ENCODE results near the gene BRD8.

Gene BRD8

DNA sequence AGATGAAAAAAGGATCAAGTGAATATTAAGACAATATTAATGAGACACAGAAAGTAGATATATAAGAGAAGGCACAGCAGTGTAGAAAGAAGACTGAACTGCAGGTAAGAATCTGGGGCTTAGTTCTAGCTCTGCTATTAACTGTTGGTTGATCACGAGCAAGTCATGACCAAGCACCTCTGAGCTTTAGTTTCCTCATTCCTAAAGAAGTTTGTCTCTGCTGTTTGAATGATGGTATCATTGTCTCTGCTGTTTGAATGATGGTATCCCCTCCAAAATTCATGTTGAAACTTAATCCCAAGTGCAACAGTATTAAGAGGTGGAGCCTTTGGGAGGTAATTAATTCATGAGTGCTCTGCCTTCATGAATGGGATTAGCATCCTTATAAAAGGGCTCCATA is 36.7 kb downstream of the BRD8 start:
- TF ChIP-seq, protein P1, sequence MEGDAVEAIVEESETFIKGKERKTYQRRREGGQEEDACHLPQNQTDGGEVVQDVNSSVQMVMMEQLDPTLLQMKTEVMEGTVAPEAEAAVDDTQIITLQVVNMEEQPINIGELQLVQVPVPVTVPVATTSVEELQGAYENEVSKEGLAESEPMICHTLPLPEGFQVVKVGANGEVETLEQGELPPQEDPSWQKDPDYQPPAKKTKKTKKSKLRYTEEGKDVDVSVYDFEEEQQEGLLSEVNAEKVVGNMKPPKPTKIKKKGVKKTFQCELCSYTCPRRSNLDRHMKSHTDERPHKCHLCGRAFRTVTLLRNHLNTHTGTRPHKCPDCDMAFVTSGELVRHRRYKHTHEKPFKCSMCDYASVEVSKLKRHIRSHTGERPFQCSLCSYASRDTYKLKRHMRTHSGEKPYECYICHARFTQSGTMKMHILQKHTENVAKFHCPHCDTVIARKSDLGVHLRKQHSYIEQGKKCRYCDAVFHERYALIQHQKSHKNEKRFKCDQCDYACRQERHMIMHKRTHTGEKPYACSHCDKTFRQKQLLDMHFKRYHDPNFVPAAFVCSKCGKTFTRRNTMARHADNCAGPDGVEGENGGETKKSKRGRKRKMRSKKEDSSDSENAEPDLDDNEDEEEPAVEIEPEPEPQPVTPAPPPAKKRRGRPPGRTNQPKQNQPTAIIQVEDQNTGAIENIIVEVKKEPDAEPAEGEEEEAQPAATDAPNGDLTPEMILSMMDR (IDR thresholded peaks at IDR 0.05; ENCODE audit: low read depth, low read length, missing control alignments), result no peak
- no peak for DNase-seq (ENCODE audit: extremely low read depth, low read depth)

DNA sequence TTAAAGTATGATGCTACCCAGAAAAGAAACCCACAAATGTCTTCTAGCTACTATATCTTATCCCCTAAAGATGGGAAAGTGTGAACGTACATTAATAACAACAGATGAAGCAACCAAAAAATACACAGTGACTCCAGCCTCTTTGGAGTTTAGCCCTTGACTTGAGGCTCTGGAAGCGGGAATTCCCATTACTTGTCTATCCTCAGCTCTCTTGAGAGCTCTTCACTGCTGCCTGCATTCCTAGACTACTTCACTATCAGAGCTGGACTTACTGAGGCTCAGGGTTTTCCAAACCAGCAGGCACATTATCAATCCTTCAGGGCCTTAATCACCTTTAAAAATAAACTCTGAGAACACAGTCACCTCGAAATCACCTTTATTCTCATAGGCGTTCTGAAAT is 38.2 kb downstream of the BRD8 start:
- TF ChIP-seq, protein P1 (IDR thresholded peaks at IDR 0.05; ENCODE audit: low read depth, low read length, missing control alignments), result no peak

More for the DNA sequence above, 36.7 kb downstream of the BRD8 start:
- H3K4me3 ChIP-seq (replicated peaks; ENCODE audit: low read depth, low read length), result no peak overlapping the region

DNA sequence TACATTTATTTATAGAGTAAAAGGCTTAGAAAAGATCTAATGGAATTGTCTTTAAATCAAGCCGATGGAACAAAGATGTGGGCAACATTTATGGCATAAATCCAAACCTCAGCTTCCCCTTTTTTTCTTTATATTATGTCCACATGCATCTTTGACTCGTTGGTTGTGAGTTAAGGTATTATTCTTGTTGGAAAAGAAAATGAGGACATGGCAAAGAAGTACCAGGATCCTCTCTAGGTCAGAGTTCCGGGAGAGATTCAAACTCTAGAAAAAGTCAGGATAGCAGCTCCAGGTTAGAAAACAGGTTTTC is 38.7 kb downstream of the BRD8 start:
- no peak for DNase-seq (ENCODE audit: extremely low read depth, low read depth)
- TF ChIP-seq, protein P1 (IDR thresholded peaks at IDR 0.05; ENCODE audit: low read depth, low read length, missing control alignments), result no peak
- H3K4me3 ChIP-seq (replicated peaks; ENCODE audit: low read depth, low read length), result no peak overlapping the region

More for the DNA sequence above, 38.2 kb downstream of the BRD8 start:
- no peak for DNase-seq (ENCODE audit: extremely low read depth, low read depth)
- no peak overlapping the region for H3K4me3 ChIP-seq (replicated peaks; ENCODE audit: low read depth, low read length)

DNA sequence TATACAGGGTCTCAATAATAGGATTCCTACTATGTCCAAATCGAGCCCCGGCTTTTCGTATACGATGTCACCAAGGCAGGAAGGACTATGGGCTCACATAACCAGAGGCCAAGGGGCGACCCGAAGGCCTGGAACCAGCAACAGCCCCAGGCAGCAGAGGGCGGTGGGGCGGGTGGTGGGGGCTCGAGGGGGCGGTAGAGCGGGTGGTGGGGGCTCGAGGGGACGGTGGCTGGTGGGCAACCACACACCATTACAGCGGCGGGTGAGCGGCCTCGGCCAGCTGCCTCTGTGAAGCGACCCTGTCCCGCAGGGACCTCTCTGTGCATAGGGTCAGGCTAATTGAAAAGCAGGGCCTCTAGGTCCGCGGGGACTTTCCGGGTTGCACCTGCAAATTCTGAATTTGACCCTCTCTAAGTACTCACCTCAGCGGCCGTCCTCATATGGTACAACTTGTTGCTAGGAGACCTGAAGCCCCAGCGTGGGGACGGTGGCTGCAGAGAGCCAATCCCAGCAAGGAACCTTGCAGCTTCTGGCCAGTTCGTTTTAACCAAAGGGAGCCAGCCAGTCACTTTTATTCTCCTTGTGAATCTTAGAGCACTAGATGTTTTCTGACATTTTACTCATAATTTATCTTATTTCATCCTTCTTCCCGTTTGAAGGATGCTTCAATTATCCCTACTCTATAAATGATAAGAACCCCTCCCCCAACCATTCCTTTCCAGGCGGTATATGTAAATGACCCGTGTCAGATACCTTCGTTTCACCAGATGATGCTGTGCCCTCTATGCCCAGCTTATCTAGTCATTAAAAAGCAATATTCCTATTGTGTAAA is 39.3 kb downstream of the BRD8 start, which contains the start of gene NME5:
Gene NME5 (minus strand): TSS at position 480 of the 832 bp plus-strand sequence. CDS start 648 bp downstream, outside the sequence.
- DNase-seq (ENCODE audit: extremely low read depth, low read depth), result no peak
- peak within 1 kb of the TSS; percentile 48 for H3K4me3 ChIP-seq (replicated peaks; ENCODE audit: low read depth, low read length)
- TF ChIP-seq, protein P1 (IDR thresholded peaks at IDR 0.05; ENCODE audit: low read depth, low read length, missing control alignments), result no peak

DNA sequence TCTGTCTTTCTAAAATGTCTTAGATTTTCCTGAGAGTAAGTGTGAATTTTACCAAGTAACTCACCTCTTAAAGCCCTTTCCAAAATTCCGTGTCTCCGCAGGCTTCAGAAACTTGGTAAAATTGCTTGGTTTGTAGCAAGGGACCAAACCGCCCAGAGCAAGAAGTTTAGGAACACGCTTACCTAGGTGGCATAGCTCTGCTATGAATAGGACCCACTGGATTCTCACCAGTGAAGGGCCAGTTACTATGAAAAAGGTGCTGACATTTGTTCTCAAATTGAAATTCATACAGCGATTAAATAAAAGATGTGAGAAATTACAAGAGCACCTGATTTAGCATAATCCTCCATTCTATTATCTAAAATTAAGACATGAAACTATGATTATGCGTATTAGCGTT is 45.9 kb downstream of the BRD8 start:
- no peak for DNase-seq (ENCODE audit: extremely low read depth, low read depth)
- TF ChIP-seq, protein P1 (IDR thresholded peaks at IDR 0.05; ENCODE audit: low read depth, low read length, missing control alignments), result no peak
- no peak overlapping the region for H3K4me3 ChIP-seq (replicated peaks; ENCODE audit: low read depth, low read length)

DNA sequence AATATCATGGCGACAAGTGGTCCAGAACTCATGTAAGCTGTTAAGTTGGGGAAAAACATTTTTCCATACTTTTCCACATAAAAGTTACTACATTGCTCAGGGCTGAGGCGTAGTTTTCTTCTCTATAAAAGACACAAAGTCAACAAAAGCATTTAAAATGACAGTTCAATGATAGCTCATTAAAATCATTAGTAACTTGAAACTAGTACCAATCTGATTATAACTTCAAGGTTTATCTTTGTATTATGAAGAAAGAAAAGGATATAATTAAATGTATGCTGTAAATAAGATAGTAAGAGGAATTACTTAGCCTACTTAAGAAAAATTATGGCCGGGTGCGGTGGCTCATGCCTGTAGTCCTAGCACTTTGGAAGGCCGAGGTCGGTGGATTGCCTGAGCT is 49.1 kb downstream of the BRD8 start:
- DNase-seq (ENCODE audit: extremely low read depth, low read depth), result no peak
- no peak overlapping the region for H3K4me3 ChIP-seq (replicated peaks; ENCODE audit: low read depth, low read length)
- TF ChIP-seq, protein P1 (IDR thresholded peaks at IDR 0.05; ENCODE audit: low read depth, low read length, missing control alignments), result no peak
